NB4 (cell line): ENCODE measurements around the gene RBM19.

Experiments used
- CTCF ChIP-seq: IDR thresholded peaks from one replicate; pipeline ENCODE4 v1.5.1; 2012; ENCODE audit warnings: low read depth, low read length
- MAX ChIP-seq: IDR thresholded peaks from 2 replicates; pipeline ENCODE4 v1.6.1; 2011; ENCODE audit warnings: low read depth, low read length
- MYC ChIP-seq: IDR thresholded peaks from 2 replicates; pipeline ENCODE4 v1.6.1; 2011; ENCODE audit warnings: low read depth, low read length
- POLR2A ChIP-seq: IDR thresholded peaks from 2 replicates; pipeline ENCODE4 v1.6.1; 2011; ENCODE audit warnings: mild to moderate bottlenecking; ENCODE audit not compliant: insufficient read length; ENCODE audit errors: extremely low read depth

- no peak for TF ChIP-seq CTCF
- no peak for TF ChIP-seq POLR2A
- no peak for TF ChIP-seq MAX
- TF ChIP-seq MYC = no peak
Measured at GRCh38 chr12:113793250-113793649, 172.9 kb downstream of the RBM19 start.
